HG02970 (cell line): Measurements from ENCODE around the gene GOLIM4.
"Not testable (repeated sequence)": the region's sequence is repeated elsewhere in the genome, so short reads cannot be mapped to it uniquely, and the experiment has no call there.

Experiments used
- ATAC-seq: cut with Tn5 transposase; IDR thresholded peaks from one replicate; pipeline ENCODE4 v1.9.1; 2021; ENCODE audit warnings: mild to moderate bottlenecking, moderate library complexity, moderate number of reproducible peaks; ENCODE audit not compliant: unreplicated experiment, low FRiP score

GOLIM4 gene

GRCh38 chr3:168080499-168081170 is 15.1 kb downstream of the GOLIM4 start:
- no peak for ATAC-seq

- no peak for ATAC-seq
These were observed 15.7 kb downstream of the GOLIM4 start for GRCh38 chr3:168080022-168080421.

GRCh38 chr3:168077091-168077490 is 18.6 kb downstream of the GOLIM4 start:
- ATAC-seq, result no peak

GRCh38 chr3:168073842-168074605 is 21.7 kb downstream of the GOLIM4 start:
- ATAC-seq, result no peak

GRCh38 chr3:168072323-168072650 is 23.4 kb downstream of the GOLIM4 start:
- ATAC-seq, result no peak

- no peak for ATAC-seq
These were observed 24.0 kb downstream of the GOLIM4 start for GRCh38 chr3:168071591-168072322.

- no peak for ATAC-seq
These were observed 24.8 kb downstream of the GOLIM4 start for GRCh38 chr3:168070919-168071318.

- ATAC-seq, result no peak
These were observed 27.4 kb downstream of the GOLIM4 start for GRCh38 chr3:168068346-168068745.

- ATAC-seq, result no peak
These were observed 28.8 kb downstream of the GOLIM4 start for GRCh38 chr3:168066882-168067281.

GRCh38 chr3:168065569-168065968 is 30.2 kb downstream of the GOLIM4 start:
- ATAC-seq, result no peak

GRCh38 chr3:168063122-168063521 is 32.6 kb downstream of the GOLIM4 start:
- no peak for ATAC-seq

- no peak for ATAC-seq
These were observed 33.0 kb downstream of the GOLIM4 start for GRCh38 chr3:168062679-168063078.

- peak; percentile 90 for ATAC-seq
These were observed 34.3 kb downstream of the GOLIM4 start for GRCh38 chr3:168061332-168061996.

- ATAC-seq, result no peak
These were observed 35.4 kb downstream of the GOLIM4 start for GRCh38 chr3:168060317-168060716.

GRCh38 chr3:168058481-168058880 is 37.2 kb downstream of the GOLIM4 start:
- no peak for ATAC-seq

- not testable (repeated sequence) for ATAC-seq
These were observed 39.1 kb downstream of the GOLIM4 start for GRCh38 chr3:168056398-168057230.

- no peak for ATAC-seq
These were observed 41.3 kb downstream of the GOLIM4 start for GRCh38 chr3:168054447-168054846.

GRCh38 chr3:168053115-168053514 is 42.6 kb downstream of the GOLIM4 start:
- ATAC-seq, result no peak

GRCh38 chr3:168052515-168052914 is 43.2 kb downstream of the GOLIM4 start:
- no peak for ATAC-seq
